ENCODE data around the gene MTIF3.
A peak's percentile ranks its signal among the peaks of the same experiment; 100 is the strongest.

The MTIF3 gene

GRCh38 chr13:27450921-27451471 lies 632 bp upstream of the MTIF3 start:
- peak; percentile 40 for DNase-seq

DNA sequence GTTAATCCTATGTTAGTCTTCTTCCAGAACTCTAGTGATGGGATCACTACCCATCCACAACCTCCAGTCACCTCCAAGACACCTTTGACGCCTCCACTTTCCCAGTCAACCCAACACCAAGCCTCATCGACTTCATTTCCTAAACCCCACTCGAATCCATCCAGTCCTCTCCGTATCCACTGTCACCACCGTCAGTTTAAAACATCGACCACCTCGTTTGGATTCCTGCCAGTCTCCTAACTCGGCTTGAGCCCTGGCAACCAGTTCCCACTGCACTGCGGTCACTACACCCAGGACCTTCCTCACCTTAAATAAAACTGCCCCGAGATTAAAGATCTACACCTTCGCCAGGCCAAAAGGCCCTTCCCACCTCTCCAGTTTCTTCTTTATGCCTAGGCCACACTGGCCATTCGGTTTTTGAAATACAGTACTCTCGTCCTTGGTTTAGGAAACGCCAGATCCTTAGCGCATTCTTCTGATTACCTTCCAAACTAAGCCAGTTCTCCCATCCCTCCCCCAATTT lies 1.2 kb downstream of the MTIF3 start:
- no peak for DNase-seq

DNA sequence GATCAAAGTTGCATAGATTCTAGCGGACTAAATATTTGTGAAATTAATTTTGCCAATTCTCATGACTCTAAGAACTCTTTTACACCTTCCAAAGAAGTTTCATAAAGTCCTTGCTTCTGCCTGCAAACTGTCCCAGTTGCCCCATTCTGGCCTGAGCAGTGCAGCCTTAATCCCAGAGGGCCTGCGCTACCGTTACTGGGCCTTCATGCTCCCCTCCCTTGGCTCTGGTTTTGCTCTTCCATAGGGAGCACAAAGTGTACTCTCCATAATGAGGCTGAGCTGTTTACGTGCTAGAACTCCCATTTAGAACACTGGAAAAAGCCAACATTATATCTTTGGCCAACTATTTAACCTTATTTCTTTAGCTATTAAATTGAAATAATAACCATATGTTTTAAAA lies 2.1 kb downstream of the MTIF3 start:
- DNase-seq, result no peak

DNA sequence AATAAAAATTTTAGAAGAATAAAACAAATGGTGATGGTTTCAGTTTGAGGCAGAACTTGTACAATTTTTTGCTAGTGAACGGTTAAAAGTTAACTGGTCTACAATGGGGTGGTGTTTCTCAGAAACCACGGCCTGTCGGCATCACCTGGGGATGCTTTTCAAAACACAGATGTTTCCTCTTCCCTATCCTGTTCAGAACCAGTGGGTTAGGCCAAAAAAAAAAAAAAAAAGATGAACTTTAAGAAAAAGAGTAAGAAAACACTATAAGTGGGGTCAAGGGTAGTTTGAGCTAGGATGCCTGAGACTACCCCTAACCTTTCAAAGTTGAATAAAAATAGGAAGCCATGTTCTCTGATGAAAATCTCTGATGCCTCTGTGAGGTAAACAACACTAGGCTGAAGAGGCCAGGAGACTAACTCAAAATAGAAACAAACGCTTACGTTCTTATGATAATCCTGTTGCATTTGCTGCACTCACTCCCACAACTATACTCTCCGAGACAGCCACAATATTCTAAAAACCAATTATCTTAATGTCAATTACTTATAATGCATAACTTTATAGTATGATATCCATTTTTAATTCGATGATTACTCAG lies 3.3 kb downstream of the MTIF3 start:
- DNase-seq, result no peak

GRCh38 chr13:27442797-27443196 lies 7.6 kb downstream of the MTIF3 start:
- no peak for DNase-seq

DNA sequence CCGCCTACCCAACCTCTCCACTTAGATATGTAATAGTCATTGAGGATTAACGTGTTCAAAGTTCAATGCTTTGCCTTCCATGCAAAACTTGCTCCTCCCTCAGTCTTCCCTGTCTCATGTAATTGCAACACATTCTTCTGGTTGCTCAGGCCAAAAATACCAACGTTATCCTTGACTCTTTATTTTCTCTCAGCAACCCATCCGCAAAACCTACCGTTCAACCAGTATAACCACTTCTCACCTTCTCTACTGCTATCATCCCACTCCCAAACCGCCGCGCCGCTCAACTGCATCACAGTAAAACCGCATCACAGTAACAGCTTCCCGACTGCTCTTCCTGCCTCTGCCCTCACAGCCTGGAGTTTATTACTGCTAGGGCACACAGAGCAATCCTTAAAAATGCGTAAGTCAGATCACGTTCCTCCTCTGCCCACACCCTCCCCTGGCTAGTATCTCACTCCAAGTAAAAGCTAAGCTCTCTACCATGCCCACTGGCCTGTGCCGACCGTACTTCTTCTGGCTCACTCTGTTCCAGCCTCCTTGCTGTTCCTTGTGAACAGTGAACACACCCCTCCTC lies 8.2 kb downstream of the MTIF3 start:
- peak; percentile 46 for DNase-seq

GRCh38 chr13:27440408-27440807 lies 10.0 kb downstream of the MTIF3 start:
- DNase-seq, result no peak

- no peak for DNase-seq
These were observed 13.2 kb downstream of the MTIF3 start for GRCh38 chr13:27437126-27437525.

DNA sequence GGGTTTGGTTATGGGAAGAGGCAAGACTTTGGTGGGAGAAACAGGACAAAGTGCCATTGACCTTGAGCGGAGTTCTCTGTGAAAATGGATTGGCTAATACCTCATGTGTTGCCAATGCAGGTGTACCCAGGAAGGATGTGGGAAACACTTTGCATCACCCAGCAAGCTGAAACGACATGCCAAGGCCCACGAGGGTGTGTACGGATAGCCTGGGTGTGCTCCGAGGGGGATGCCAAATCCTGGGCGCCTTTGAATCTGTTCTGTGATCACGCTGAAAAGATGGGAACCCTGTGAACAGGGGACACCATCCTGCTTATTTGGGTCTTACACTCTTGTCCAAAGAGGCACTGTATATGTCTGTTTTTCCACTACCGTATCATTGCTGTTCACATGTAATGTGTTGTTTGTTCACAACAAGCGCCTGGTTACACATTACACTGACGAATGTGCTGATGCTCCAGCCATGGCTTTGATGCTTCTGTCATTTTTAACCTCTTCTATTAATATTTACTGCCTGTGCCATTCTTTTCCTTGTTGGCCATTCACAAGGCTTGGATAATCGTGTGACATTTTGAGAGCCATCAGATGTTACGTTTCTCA lies 17.7 kb downstream of the MTIF3 start:
- no peak for DNase-seq

DNA sequence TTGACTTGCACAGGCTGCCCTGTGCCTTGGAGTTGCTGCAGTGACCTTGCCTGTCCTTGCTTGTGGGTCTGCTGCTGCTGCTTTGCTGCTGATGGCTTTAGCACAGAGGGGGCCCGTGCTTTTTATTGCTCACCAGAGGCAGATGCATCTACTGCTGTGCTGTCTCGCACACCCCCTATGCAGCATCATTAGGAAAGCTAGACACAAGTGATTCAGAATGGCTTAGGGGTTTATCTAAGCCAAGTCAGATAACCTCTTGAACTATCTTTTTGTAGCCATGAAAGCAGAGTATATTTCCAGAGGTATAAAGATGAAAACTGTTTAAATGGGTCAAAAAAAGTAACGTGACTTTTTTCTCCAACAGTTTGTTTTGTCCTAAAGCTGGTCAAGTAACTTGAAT lies 18.2 kb downstream of the MTIF3 start:
- DNase-seq, result no peak

GRCh38 chr13:27428160-27428559 lies 22.2 kb downstream of the MTIF3 start:
- no peak for DNase-seq

GRCh38 chr13:27427641-27428040 lies 22.7 kb downstream of the MTIF3 start:
- no peak for DNase-seq

- DNase-seq, result peak; percentile 79
These were observed 24.3 kb downstream of the MTIF3 start for GRCh38 chr13:27425918-27426630.

DNA sequence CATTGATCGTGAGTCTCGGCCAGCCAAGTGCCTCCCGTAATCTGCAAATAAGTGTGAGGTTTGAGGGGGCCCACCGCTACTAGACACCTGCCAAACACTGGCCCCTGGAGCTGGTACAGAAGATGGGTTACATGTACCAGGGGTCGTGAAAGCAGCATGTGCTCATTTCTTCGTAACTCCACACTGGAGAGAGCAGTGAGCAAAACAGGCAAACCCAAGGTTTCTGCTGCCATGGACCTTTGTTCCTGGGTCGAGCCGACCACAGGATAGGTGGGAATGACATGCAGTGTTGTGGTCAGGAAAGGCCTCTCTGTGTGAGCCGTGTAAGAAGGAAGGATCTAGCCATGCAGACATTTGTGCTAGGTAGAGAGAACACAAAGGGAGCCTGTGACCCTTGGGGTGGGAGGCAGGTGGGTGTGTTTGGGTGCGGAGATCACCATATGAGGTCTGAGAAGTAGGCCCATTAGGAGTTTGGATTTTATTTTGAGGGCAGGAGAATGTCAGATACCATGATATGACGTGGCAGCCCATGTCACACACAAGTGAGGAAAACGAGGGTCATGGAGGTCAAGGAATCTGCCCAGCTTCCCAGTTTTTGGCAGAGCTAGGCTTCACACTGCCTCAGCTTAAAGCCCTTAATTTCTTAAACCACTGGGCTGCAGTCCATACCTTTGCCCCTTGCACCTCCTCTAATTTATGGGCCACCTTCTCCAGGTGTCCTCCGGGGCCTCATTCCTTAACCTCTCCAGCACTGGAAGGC lies 25.0 kb downstream of the MTIF3 start:
- DNase-seq, result peak; percentile 31

GRCh38 chr13:27424246-27425157 lies 25.9 kb downstream of the MTIF3 start, which contains the start of gene GTF3A:
TSS of gene GTF3A (plus strand) at chr13:27424619.
- DNase-seq, result peak; percentile 87

DNA sequence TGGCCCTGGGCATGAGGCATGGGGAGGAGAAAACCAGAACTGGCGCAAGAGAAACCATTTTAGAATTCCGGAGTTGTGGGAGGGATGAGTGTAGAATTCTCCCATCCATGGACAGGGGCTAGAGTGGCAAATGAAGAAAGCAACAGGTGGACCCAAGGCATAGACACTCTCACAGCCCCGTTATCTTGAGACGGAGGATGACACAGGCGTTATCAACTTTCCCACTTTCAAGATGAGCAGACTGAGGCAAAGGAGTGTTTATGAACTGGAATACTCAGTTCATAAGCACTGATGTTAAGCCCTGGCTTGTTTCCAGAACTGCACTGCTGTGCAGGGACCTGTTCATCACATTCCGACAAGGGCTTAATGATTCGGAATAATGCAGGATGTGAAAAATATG lies 27.0 kb downstream of the MTIF3 start:
- no peak for DNase-seq

- DNase-seq, result no peak
These were observed 29.1 kb downstream of the MTIF3 start for GRCh38 chr13:27421101-27421871.

DNA sequence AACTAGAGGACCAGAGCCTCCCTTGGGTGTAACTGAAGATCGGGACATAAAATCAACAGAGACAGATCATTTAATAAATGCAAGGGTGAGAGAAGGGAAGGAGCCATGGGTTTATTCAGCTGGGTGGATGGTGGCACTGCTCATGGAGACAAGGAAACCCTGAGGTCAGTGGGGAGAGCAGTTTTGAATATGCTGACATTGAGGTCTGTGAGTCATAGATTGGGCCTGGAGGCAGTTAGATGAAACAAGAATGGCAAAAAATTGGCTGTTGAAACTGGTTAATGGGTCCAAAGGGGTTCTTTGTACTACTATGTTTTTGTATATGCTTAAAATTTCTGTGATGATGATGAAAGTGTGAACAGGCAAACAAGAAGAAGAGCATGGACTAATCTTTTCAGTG lies 31.0 kb downstream of the MTIF3 start:
- DNase-seq, result no peak

DNA sequence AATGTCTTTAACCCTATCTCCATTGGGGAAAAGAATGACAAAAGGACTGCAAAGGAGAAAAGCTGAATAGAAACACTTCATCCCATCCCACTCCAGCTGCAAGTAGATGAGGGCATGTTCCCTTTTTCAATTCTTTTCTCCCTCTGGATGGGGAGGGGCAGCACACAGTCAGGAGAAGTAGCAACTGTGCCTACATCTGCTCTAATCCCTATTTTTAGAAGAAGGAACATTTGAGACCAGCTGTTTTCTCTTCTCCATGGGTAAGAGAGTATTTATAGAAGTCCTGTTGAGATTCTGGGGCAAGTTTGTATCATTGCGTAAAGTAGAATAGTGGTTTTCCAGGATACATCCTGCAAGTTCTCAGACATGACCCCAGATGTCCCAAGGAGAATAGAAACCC lies 35.2 kb downstream of the MTIF3 start:
- DNase-seq, result no peak

DNA sequence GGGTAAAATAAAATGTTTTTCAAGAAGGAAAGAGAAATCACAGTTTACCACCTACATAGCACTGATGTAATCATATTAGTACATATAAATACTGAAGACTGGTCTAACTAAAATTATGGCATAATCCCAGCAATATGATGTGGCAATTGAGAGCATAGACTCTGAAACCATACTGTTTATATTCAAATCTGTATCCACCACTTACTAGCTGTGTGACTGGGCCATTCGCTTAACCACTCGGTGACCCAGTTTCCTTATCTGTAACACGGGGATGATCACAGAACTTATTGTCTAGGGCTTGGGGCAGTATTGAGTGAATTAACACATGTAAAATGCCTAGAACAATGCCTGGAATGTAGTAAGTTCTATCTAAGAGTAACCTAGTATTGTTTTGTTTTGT lies 39.0 kb downstream of the MTIF3 start:
- DNase-seq, result no peak

DNA sequence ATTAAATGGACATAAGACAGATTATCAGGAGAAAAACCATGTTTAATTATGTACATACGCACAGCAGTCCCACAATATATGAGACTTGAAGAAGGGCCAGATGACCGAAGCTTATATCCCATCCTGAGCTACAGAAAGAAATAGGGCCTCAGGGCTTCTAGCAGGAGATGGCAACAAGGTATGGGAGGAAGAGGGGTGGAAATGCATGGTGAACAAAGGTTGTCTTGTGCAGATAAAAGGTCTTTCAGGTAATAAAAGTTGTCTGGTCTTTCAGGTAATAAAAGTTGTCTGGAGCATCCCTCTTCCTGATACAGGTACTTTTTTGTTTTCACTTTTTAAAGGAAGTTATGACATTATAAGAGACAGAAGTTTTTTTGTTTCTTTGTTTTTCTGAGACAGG lies 41.4 kb downstream of the MTIF3 start:
- DNase-seq, result no peak

Data from stimulated activated CD4-positive, alpha-beta T cell treated with anti-CD3 and anti-CD28 coated beads, Interleukin-15, amount 100 ng/mL, for 24 hours (primary cell).